Renal cortex interstitium (tissue), 11 donors: Measurements from ENCODE around the gene PITPNC1. TPM values are rescaled to one million over a fixed set of nuclear protein-coding genes. Genes with fewer than 3 reads are reported as not detected.
"Not testable (repeated sequence)": the region's sequence is repeated elsewhere in the genome, so short reads cannot be mapped to it uniquely, and the experiment has no call there.

Experiments
- DNase-seq, 11 donors: peaks; one replicate each; pipeline ENCODE4 v3.0.0-alpha.2; 2013; ENCODE audit warnings: low read depth in 9 of 11, low spot score in 4 of 11; ENCODE audit errors: extremely low read depth in 1 of 11
- polyA plus RNA-seq, 3 donors: library from polyadenylated mRNA; unstranded; fragments of 120-200 nt; gene quantifications; one replicate each; pipeline ENCODE4 v1.2.1, GENCODE V29; 2013; ENCODE audit not compliant: insufficient read length in 3 of 3

Gene PITPNC1
- polyA plus RNA-seq, 3 donors, result 19.9 to 26.1 (median 23.7) TPM

GRCh38 chr17:67365738-67366192, 11.3 kb upstream of the PITPNC1 start:
- DNase-seq, result no peak

GRCh38 chr17:67366193-67367157, 10.6 kb upstream of the PITPNC1 start, which contains the start of gene PSMD12:
TSS of gene PSMD12 (minus strand) at chr17:67366577. CDS start at chr17:67366519, 58 bp downstream.
- peak in 9 of 11 donors; percentile 77 to 92 (median 90) for DNase-seq

- no peak for DNase-seq
Observed at GRCh38 chr17:67369676-67370075, 7.4 kb upstream of the PITPNC1 start.

GRCh38 chr17:67372751-67373150, 4.3 kb upstream of the PITPNC1 start:
- no peak for DNase-seq

- DNase-seq, result peak in 6 of 11 donors; percentile 53 to 79 (median 70)
Observed at GRCh38 chr17:67374329-67375053, 2.6 kb upstream of the PITPNC1 start.

GRCh38 chr17:67375054-67375427, 2.0 kb upstream of the PITPNC1 start:
- no peak for DNase-seq

GRCh38 chr17:67375716-67376115, 1.4 kb upstream of the PITPNC1 start:
- no peak for DNase-seq

GRCh38 chr17:67376415-67376736, 705 bp upstream of the PITPNC1 start:
- DNase-seq, result no peak

- DNase-seq, result peak in 1 of 11 donors; percentile 37
Observed at GRCh38 chr17:67377488-67378453, 690 bp downstream of the PITPNC1 start.

- DNase-seq, result peak in 5 of 11 donors; percentile 66 to 79 (median 75)
Observed at GRCh38 chr17:67378454-67379250, 1.6 kb downstream of the PITPNC1 start.

GRCh38 chr17:67379251-67379630, 2.2 kb downstream of the PITPNC1 start:
- no peak for DNase-seq

- no peak for DNase-seq
Observed at GRCh38 chr17:67381929-67382257, 4.8 kb downstream of the PITPNC1 start.

- DNase-seq, result no peak
Observed at GRCh38 chr17:67385122-67385988, 8.3 kb downstream of the PITPNC1 start.

GRCh38 chr17:67386965-67387551, 10.0 kb downstream of the PITPNC1 start:
- DNase-seq, result no peak

GRCh38 chr17:67388536-67388935, 11.5 kb downstream of the PITPNC1 start:
- not testable (repeated sequence) for DNase-seq

GRCh38 chr17:67388986-67389385, 11.9 kb downstream of the PITPNC1 start:
- no peak for DNase-seq
